Right ventricle myocardium superior (tissue), 1 donor: ENCODE measurements around the gene SKIC2. TPM values are rescaled to one million over a fixed set of nuclear protein-coding genes. Genes with fewer than 3 reads are reported as not detected.
"Not testable (repeated sequence)": the region's sequence is repeated elsewhere in the genome, so short reads cannot be mapped to it uniquely, and the experiment has no call there.

Source experiments
- ATAC-seq: fragments of 200-7000 bp; cut with Tn5 transposase; one replicate; pipeline ENCODE4 v1.9.1; 2020; ENCODE audit warnings: mild to moderate bottlenecking; ENCODE audit not compliant: poor library complexity
- DNase-seq: peaks from one replicate; pipeline ENCODE4 v3.0.0-alpha.2; 2020
- intact Hi-C: fragments of 100-400 bp; cut with DNase I; formaldehyde crosslinking; loops from one replicate; pipeline ENCODE4 v1.11.2; 2022
- long read RNA-seq: library from polyadenylated mRNA; unstranded; transcript quantifications from one replicate; pipeline ENCODE4 v2.0.0, GENCODE V29; 2021
- total RNA-seq: library from RNA; stranded (reverse); fragmentation: NEBNext Ultra II Directional; extraction: Animal tissue kit (Norgen Biotek cat#: 25700); gene quantifications from one replicate; pipeline ENCODE4 v1.2.1, GENCODE V29; 2021
- donor health status: DM: no; HTN: yes; CAD: no; lungs with severe emphysema.

Gene SKIC2
- 33.6 TPM for total RNA-seq
- long read RNA-seq, transcript SKIV2L-201 (28 exons, 3,894 nt): major isoform, 33 of 65 reads
- long read RNA-seq, partial matches to known transcripts: 25 of 65 reads
- long read RNA-seq, other reads (novel, unspliced or antisense): 7 of 65 reads

- DNase-seq (peak; percentile 99), ATAC-seq (peak; percentile 100)
- intact Hi-C loops: no loop called here
Measured at GRCh38 chr6:31958741-31959739, at the start of gene SKIC2, which contains the start of gene NELFE. SKIC2 (plus strand) TSS chr6:31959175; CDS start chr6:31959193, 18 bp downstream. NELFE (minus strand) TSS chr6:31958971; CDS start chr6:31958446, 525 bp downstream.

GRCh38 chr6:31909298-31909697 lies 49.7 kb upstream of the SKIC2 start:
- intact Hi-C loops, DNase-seq, ATAC-seq: not testable (repeated sequence)

GRCh38 chr6:31911826-31912585 lies 47.0 kb upstream of the SKIC2 start:
- no peak for ATAC-seq
- no peak for DNase-seq

GRCh38 chr6:31915351-31915750 lies 43.6 kb upstream of the SKIC2 start:
- ATAC-seq: no peak
- intact Hi-C loops: no loop called here

More at GRCh38 chr6:31911826-31912585, 47.0 kb upstream of the SKIC2 start:
- intact Hi-C loops: no loop called here

DNA sequence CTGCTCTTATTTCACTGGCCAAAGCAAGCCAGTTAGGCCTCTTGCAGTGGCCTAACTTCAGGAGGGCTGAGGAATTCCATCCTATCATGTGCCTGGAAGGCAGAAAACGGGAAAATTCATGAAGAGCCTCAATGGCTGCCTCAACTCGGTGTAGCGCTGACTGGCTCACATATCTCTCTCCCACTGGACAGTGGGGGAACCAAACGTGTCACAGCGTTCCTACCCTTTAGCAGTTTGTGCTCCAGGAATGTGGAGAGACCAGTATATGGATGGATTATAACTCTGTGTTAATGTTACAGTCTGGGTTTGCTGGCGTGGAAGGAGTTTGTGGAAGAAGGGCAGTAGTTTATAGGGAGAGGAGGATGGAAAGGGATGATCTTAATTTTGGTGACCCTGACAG lies 43.2 kb upstream of the SKIC2 start:
- ATAC-seq: no peak
- no peak for DNase-seq
- intact Hi-C loops: no loop called here

More at GRCh38 chr6:31915351-31915750, 43.6 kb upstream of the SKIC2 start:
- DNase-seq: no peak

DNA sequence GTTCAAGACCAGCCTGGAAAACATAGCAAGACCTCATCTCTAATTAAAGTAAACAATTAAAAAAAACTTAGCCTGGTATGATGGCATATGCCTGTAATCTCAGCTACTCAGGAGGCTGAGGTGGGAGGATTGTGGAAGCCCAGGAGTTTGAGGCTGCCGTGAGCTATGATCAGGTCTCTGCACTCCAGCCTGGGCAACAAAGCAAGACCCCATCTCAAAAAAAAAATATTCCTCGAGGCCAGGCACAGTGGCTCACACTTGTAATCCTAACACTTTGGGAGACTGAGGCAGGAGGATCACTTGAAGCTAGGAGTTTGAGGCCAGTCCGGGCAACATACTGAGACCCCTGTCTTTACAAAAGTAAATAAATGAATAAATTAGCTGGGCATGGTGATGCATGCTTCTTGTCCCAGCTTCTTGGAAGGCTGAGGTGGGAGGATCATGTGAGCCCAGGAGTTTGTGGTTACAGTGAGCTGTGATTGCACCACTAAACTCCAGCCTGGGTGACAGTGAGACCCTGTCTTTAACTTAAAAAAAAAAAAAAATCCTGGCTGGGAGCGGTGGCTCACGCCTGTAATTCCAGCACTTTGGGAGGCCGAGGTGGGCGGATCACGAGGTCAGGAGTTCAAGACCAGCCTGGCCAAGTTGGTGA lies 40.8 kb upstream of the SKIC2 start:
- no peak for DNase-seq
- intact Hi-C loops: no loop called here
- ATAC-seq: no peak

GRCh38 chr6:31919624-31920303 lies 39.2 kb upstream of the SKIC2 start:
- ATAC-seq (no peak), DNase-seq (no peak)
- intact Hi-C loops: no loop called here

DNA sequence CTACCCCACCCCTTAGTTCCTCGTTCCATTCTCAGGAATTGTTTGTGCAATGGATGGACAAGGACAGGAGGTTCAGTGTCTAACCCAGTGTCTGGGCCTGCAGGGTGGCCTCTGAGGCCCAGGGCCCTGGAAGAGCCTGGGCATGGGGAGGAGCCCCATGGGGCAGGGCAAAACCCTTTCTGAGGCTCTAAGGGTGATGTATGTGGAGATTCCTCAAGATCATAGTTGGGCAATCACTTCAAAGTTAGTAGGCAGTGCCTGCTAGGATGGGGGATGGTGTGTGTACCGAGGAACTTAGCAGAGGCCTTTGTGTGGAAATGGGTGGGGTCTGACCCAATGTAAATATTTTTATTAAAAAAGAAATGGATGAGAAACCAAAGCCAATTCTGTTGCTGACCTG lies 38.2 kb upstream of the SKIC2 start:
- ATAC-seq: no peak
- intact Hi-C loops: no loop called here
- DNase-seq: no peak

DNA sequence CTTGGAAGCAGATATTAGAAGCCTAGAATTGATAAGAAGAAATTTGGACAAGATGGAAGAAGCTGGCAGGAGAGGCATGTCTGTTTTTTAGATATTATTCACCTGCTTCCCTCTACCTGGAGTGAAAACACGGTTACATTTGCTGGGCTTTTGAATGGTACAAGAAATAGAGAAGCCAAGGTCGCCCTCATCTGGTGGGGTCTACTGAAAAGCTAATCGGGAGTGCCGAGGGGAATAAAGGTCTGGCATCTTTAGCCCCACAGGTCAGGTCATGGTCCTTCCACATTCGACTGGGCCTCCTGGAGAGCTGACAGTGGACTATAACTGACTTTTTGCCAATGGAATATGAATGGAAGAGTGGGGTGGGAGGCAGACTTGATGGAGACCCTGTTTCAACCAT lies 36.0 kb upstream of the SKIC2 start:
- no peak for DNase-seq
- intact Hi-C loops: no loop called here
- ATAC-seq: no peak

DNA sequence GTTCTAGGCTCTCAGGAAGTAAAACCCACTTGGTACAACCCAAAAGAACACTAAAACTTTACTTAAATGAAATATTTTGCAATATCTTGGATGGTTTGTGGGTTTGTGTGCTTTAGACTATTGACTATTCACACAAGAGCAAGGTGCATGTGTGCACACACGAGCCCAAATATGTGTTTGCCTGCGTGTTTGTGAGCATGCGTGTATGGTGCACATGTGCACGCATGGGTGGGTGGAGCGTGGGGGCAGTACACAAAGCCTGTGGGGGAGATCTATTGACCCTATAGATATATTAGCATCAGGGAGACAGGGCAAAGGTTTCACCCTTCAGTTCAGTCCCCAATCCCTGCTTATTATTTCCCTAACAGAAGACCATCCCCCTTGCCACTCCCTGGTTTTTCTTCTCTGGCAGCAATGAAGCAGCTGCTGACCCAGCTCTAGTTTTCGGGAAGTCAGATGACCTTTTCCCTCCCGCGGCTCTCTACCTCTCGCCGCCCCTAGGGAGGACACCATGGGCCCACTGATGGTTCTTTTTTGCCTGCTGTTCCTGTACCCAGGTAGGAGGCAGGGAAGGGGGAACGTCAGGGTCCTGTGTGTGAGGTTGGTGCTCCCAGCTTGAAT lies 31.6 kb upstream of the SKIC2 start, which contains the start of gene C2:
TSS of gene C2 (plus strand) at position 476 of the 621 bp plus-strand sequence. CDS start at position 512, 36 bp downstream.
- no peak for DNase-seq
- intact Hi-C loops: no loop called here
- ATAC-seq: no peak

GRCh38 chr6:31927863-31928671 lies 30.9 kb upstream of the SKIC2 start:
- intact Hi-C loops: no loop called here
- no peak for ATAC-seq

GRCh38 chr6:31928672-31928939 lies 30.4 kb upstream of the SKIC2 start:
- DNase-seq (no peak), ATAC-seq (no peak)
- intact Hi-C loops: no loop called here

More at GRCh38 chr6:31927863-31928671, 30.9 kb upstream of the SKIC2 start:
- no peak for DNase-seq

GRCh38 chr6:31930962-31931361 lies 28.0 kb upstream of the SKIC2 start:
- DNase-seq (no peak), ATAC-seq (no peak)
- intact Hi-C loops: no loop called here

DNA sequence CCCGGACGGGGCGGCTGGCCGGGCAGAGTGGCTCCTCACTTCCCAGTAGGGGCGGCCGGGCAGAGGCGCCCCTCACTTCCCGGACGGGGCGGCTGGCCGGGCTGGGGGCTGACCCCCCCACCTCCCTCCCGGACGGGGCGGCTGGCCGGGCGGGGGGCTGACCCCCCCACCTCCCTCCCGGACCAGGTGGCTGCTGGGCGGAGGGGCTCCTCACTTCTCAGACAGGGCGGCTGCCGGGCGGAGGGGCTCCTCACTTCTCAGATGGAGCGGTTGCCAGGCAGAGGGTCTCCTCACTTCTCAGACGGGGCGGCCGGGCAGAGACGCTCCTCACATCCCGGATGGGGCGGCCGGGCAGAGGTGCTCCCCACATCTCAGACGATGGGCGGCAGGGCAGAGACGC lies 26.8 kb upstream of the SKIC2 start:
- intact Hi-C loops, ATAC-seq, DNase-seq: not testable (repeated sequence)

- no peak for ATAC-seq
Measured at GRCh38 chr6:31933537-31933936, 25.4 kb upstream of the SKIC2 start.

GRCh38 chr6:31935021-31935420 lies 24.0 kb upstream of the SKIC2 start:
- DNase-seq (no peak), ATAC-seq (no peak)
- intact Hi-C loops: no loop called here

More at GRCh38 chr6:31933537-31933936, 25.4 kb upstream of the SKIC2 start:
- no peak for DNase-seq
- intact Hi-C loops: no loop called here

- DNase-seq (no peak), ATAC-seq (no peak)
- intact Hi-C loops: no loop called here
Measured at GRCh38 chr6:31935823-31936222, 23.2 kb upstream of the SKIC2 start.
